Psoas muscle (tissue), 8 donors: ENCODE results near the gene DUSP11. TPM values are rescaled to one million over a fixed set of nuclear protein-coding genes. Genes with fewer than 3 reads are reported as not detected.

Source experiments
- ATAC-seq, 4 donors: fragments of 200-7000 bp; cut with Tn5 transposase; one replicate each; pipeline ENCODE4 v1.9.1; 2020; ENCODE audit warnings: moderate library complexity in 3 of 4, mild to moderate bottlenecking in 2 of 4
- DNase-seq, 2 donors: peaks; one replicate each; pipeline ENCODE4 v3.0.0-alpha.2; 2020
- H3K27ac ChIP-seq: fragments of 200-600 bp; one replicate; pipeline ENCODE4 v1.8.0; 2022
- H3K27me3 ChIP-seq, 3 donors: fragments of 200-600 bp in 1 of 3; one replicate each; pipeline versions ENCODE4 v1.6.1 to v1.8.0; 2013 to 2022; ENCODE audit warnings: low read length in 2 of 3, mild to moderate bottlenecking in 2 of 3, moderate library complexity in 1 of 3; ENCODE audit not compliant: insufficient read depth in 3 of 3
- H3K36me3 ChIP-seq, 2 donors: fragments of 200-600 bp in 1 of 2; one replicate each; pipeline versions ENCODE4 v1.6.1 to v1.8.0; 2013 to 2022; ENCODE audit warnings: low read depth in 1 of 2, mild to moderate bottlenecking in 1 of 2, moderate library complexity in 1 of 2; ENCODE audit not compliant: insufficient read depth in 1 of 2
- H3K4me1 ChIP-seq: fragments of 200-600 bp; one replicate; pipeline ENCODE4 v1.8.0; 2022
- H3K4me3 ChIP-seq: fragments of 200-600 bp; one replicate; pipeline ENCODE4 v1.8.0; 2022; ENCODE audit warnings: mild to moderate bottlenecking
- H3K9me3 ChIP-seq: fragments of 200-600 bp; one replicate; pipeline ENCODE4 v1.8.0; 2022
- CTCF ChIP-seq: fragments of 200-600 bp; IDR thresholded peaks from one replicate; pipeline ENCODE4 v1.8.0; 2022; ENCODE audit warnings: antibody characterized with exemption
- WGBS, 3 donors: extraction: QIAGEN DNeasy Blood & Tissue Kit; methylation state at CpG; one replicate each; pipeline versions ENCODE4 v1.1.6 to v1.1.7; 2013; 5-methylcytosine and 5-hydroxymethylcytosine counted together
- intact Hi-C, 2 donors: fragments of 100-400 bp; cut with DNase I; formaldehyde crosslinking; loops; one replicate each; pipeline versions ENCODE4 v1.11.0 to v1.14.2; 2022
- polyA plus RNA-seq, 3 donors: library from polyadenylated mRNA; stranded (reverse); fragments of 200-250 nt; gene quantifications; one replicate each; pipeline ENCODE4 v1.2.3, GENCODE V29; 2013
- total RNA-seq, 4 donors: library from RNA; stranded (reverse); fragmentation: NEBNext Ultra II Directional in 2 of 4; extraction: Animal tissue kit (Norgen Biotek cat#: 25700) in 2 of 4; gene quantifications; one replicate each; pipeline versions ENCODE4 v1.2.1 to v1.2.4, GENCODE V29; 2021 to 2023
- donor health status: healthy with polysubstance abuse.
- donor health status: DM: no; HTN: no; CAD: no; lungs with moderate emphysema.
- donor health status: Bipolar disorder and iron deficiency.
- donor health status: healthy.
- donor health status: DM: yes; HTN: yes; CAD: no.
- donor health status: DM: no; HTN: no; CAD: no.
- donor health status: DM: no; HTN: no; CAD: no.
- donor health status: DM: yes; HTN: yes; CAD: no.

DUSP11 gene
- total and polyA plus RNA-seq, 7 donors = 8.9 to 21.4 (median 14.2) TPM

DNA sequence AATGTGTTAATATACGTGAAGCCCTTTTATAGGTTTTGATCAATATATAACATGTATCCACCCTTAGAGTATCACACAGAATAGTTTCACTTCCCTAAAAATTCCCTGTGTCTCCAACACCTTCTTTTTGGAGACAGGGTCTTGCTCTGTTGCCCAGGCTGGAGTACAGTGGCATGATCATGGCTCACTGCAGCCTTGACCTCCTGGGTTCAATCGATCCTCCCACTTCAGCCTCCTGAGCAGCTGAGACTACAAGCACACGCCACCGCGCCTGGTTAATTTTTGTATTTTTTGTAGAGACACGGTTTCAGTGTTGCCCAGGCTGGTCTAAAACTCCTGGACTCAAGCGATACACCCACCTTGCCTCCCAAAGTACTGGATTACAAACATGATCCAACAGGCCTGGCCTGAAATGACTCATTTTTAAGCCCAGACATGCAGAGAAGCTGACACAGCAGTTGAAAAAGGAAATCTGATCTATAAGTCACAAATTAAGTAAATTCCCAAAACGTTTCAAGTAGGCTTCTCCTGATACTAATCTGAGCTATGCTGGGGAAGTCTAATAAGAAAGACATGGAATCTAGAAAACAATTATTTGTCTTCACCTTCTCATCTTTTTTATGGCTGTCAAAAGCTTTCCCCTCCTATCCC, 2.9 kb downstream of the DUSP11 start:
- DNase-seq (no peak), ATAC-seq (no peak)
- Histone ChIP-seq H3K4me1 (peaks cover 5% of the 10 kb centered on the region), H3K27me3 (no peaks in the 10 kb centered on the region), H3K27ac (no peak overlapping the region), H3K36me3 (peaks cover 2 to 60% of the 10 kb centered on the region in 2 donors), H3K9me3 (no peaks in the 10 kb centered on the region), H3K4me3 (no peak overlapping the region)
- intact Hi-C loops = loop anchor here in 1 of 2 donors (10.0 kb wide), 1 partner anchor 82 kb away; no protein-coding TSS in a partner anchor
- no peak for TF ChIP-seq CTCF
- 83 to 87% (median 84%) methylated on average over 8 of the region's 8 CpGs for WGBS, 3 donors

DNA sequence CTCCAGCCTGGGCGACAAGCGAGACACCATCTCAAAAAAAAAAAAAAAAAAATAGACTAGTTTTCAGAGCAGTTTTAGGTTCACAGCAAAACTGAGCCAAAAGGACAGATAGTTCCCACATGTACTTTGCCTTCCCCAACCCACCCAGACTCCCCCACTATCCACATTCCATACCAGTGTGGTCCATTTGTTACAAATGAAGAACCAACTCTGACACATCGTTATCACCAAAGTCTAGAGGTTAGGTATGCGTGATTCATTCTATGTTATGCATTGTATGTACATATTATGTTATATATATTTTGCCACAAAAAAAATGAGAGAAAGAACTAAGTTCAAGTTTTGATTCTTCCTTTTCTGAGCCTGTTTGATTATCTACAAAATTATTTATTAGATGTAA, 3.5 kb downstream of the DUSP11 start:
- Histone ChIP-seq H3K27me3 (no peaks in the 10 kb centered on the region), H3K27ac (no peak overlapping the region), H3K36me3 (peaks cover 2 to 65% of the 10 kb centered on the region in 2 donors), H3K9me3 (no peaks in the 10 kb centered on the region), H3K4me3 (no peak overlapping the region), H3K4me1 (peaks cover 5% of the 10 kb centered on the region)
- intact Hi-C loops = loop anchor here in 1 of 2 donors (10.0 kb wide), 1 partner anchor 82 kb away; no protein-coding TSS in a partner anchor
- no peak for TF ChIP-seq CTCF
- 91 to 97% (median 94%) methylated on average over 3 to 4 of the region's 4 CpGs for WGBS, 3 donors
- no peak for DNase-seq
- no peak for ATAC-seq

- H3K4me1 ChIP-seq = no peaks in the 10 kb centered on the region
These were observed 7.1 kb downstream of the DUSP11 start for GRCh38 chr2:73772819-73773218.

DNA sequence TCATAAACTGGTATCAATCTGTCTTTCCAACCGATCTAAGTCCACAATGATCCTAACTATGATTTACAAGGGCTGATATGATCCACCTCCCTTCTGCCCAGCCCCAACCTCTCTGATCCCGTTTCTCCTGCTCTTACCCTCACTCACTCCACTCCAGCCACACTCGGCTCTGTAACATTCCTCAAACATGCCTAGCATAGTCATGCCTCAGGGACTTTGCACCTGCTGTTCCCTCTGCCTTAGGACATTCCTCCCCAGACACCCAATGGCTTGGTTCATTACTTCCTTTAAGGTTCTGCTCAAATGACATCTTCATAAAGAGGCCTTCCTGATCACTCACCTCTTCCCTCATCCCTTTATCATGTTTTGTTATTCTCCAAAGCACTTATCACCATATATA, 9.2 kb downstream of the DUSP11 start:
- intact Hi-C loops = loop anchor here in 1 of 2 donors (10.0 kb wide), 1 partner anchor 76 kb away; no protein-coding TSS in a partner anchor
- no peak for TF ChIP-seq CTCF
- Histone ChIP-seq H3K27me3 (no peaks in the 10 kb centered on the region), H3K27ac (no peak overlapping the region), H3K4me3 (no peak overlapping the region), H3K4me1 (no peaks in the 10 kb centered on the region), H3K9me3 (no peaks in the 10 kb centered on the region), H3K36me3 (peaks cover 0 to 92% of the 10 kb centered on the region in 2 donors)
- DNase-seq = no peak
- no peak for ATAC-seq
- whole genome bisulfite sequencing, 3 donors = 73 to 78% (median 76%) methylated on average over 3 of the region's 3 CpGs

More at GRCh38 chr2:73772819-73773218, 7.1 kb downstream of the DUSP11 start:
- no peaks in the 10 kb centered on the region for H3K9me3 ChIP-seq
- H3K4me3 ChIP-seq = no peak overlapping the region
- peaks cover 2 to 93% of the 10 kb centered on the region in 2 donors for H3K36me3 ChIP-seq
- DNase-seq (no peak), ATAC-seq (no peak)
- intact Hi-C loops = loop anchor here in 1 of 2 donors (10.0 kb wide), 1 partner anchor 78 kb away; no protein-coding TSS in a partner anchor
- no peaks in the 10 kb centered on the region for H3K27me3 ChIP-seq
- no peak overlapping the region for H3K27ac ChIP-seq
- no peak for TF ChIP-seq CTCF
